ENCODE data around the gene PKP1. TPM values are rescaled to one million over a fixed set of nuclear protein-coding genes. Genes with fewer than 3 reads are reported as not detected.

PKP1 gene
- total RNA-seq, 2 donors from 2014 or later = 0.18 to 0.44 TPM

- no peak overlapping the region for H3K27ac Mint-ChIP-seq
- Histone ChIP-seq H3K4me3 (ENCODE audit: low read length) (no peak overlapping the region), H3K4me1 (ENCODE audit: control insufficient read depth, insufficient read depth, low read length) (peaks cover 26% of the 10 kb centered on the region), H3K9ac (ENCODE audit: extremely low read depth, low read length, poor library complexity, severe bottlenecking) (no peak overlapping the region), H3K9me3 (ENCODE audit: control insufficient read depth, low read length) (no peaks in the 10 kb centered on the region), H3K36me3 (ENCODE audit: control insufficient read depth, insufficient read depth, low read length) (no peaks in the 10 kb centered on the region), H3K27ac (ENCODE audit: low read depth, low read length) (no peak overlapping the region), H3K27me3 (ENCODE audit: control insufficient read depth, insufficient read depth, low read length, poor library complexity, severe bottlenecking) (no peaks in the 10 kb centered on the region)
- TF ChIP-seq CTCF (conservative IDR thresholded peaks at IDR 0.05) = no peak
- no peaks in the 10 kb centered on the region for H3K9me3 Mint-ChIP-seq
- H3K4me3 Mint-ChIP-seq = no peak overlapping the region
- H3K27me3 Mint-ChIP-seq (ENCODE audit: insufficient read depth) = peaks cover 6% of the 10 kb centered on the region
- no peak for DNase-seq
- 64 to 83% methylated on average over 4 to 7 of the region's 7 CpGs for WGBS, 2 experiments (ENCODE audit: insufficient coverage in 1 of 2, insufficient read length in 1 of 2)
- peaks cover 37% of the 10 kb centered on the region for H3K4me1 Mint-ChIP-seq
- no peaks in the 10 kb centered on the region for H3K36me3 Mint-ChIP-seq (ENCODE audit: low read depth)
Measured at GRCh38 chr1:201374364-201374763, 91.1 kb downstream of the PKP1 start.

GRCh38 chr1:201375169-201375568 lies 91.9 kb downstream of the PKP1 start:
- H3K4me1 Mint-ChIP-seq = peaks cover 37% of the 10 kb centered on the region
- Histone ChIP-seq H3K4me1 (ENCODE audit: control insufficient read depth, insufficient read depth, low read length) (peaks cover 26% of the 10 kb centered on the region), H3K9me3 (ENCODE audit: control insufficient read depth, low read length) (no peaks in the 10 kb centered on the region), H3K4me3 (ENCODE audit: low read length) (no peak overlapping the region), H3K27me3 (ENCODE audit: control insufficient read depth, insufficient read depth, low read length, poor library complexity, severe bottlenecking) (no peaks in the 10 kb centered on the region), H3K27ac (ENCODE audit: low read depth, low read length) (no peak overlapping the region), H3K36me3 (ENCODE audit: control insufficient read depth, insufficient read depth, low read length) (no peaks in the 10 kb centered on the region), H3K9ac (ENCODE audit: extremely low read depth, low read length, poor library complexity, severe bottlenecking) (no peak overlapping the region)
- no peak overlapping the region for H3K4me3 Mint-ChIP-seq
- 81 to 86% methylated on average over 3 to 4 of the region's 4 CpGs for WGBS, 2 experiments (ENCODE audit: insufficient coverage in 1 of 2, insufficient read length in 1 of 2)
- TF ChIP-seq CTCF (conservative IDR thresholded peaks at IDR 0.05) = peak; percentile 67
- H3K36me3 Mint-ChIP-seq (ENCODE audit: low read depth) = no peaks in the 10 kb centered on the region
- H3K27ac Mint-ChIP-seq = peak overlapping the region; percentile 56
- peaks cover 4% of the 10 kb centered on the region for H3K27me3 Mint-ChIP-seq (ENCODE audit: insufficient read depth)
- no peaks in the 10 kb centered on the region for H3K9me3 Mint-ChIP-seq
- peak; percentile 76 for DNase-seq

DNA sequence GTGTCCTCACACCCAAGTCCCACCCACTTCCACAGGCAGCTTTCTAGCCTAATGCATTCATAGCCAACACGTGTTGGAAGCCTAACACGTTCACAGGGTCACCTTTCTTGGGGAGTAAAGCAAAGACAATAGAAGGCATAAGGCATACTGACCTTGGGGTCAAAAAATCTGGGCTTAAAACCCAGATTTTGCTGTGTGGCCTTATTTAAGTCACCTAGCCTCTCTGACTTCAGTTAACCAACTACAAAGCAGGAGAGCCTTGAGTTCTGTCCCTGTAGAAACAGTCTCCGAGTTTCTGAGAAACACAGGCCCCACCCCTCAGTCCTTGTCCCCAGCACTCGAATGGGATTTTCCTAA lies 92.8 kb downstream of the PKP1 start:
- peak overlapping the region; percentile 13 for H3K27ac ChIP-seq (ENCODE audit: low read depth, low read length)
- H3K9me3 ChIP-seq (ENCODE audit: control insufficient read depth, low read length) = no peaks in the 10 kb centered on the region
- DNase-seq = no peak
- Mint-ChIP-seq H3K4me3 (no peak overlapping the region), H3K9me3 (no peaks in the 10 kb centered on the region), H3K27me3 (ENCODE audit: insufficient read depth) (peaks cover 2% of the 10 kb centered on the region), H3K4me1 (peaks cover 37% of the 10 kb centered on the region), H3K27ac (peak overlapping the region; percentile 96), H3K36me3 (ENCODE audit: low read depth) (no peaks in the 10 kb centered on the region)
- no peak overlapping the region for H3K4me3 ChIP-seq (ENCODE audit: low read length)
- H3K9ac ChIP-seq (ENCODE audit: extremely low read depth, low read length, poor library complexity, severe bottlenecking) = peak overlapping the region; percentile 38
- no peak for TF ChIP-seq CTCF (conservative IDR thresholded peaks at IDR 0.05)
- 56 to 57% methylated on average over 2 to 4 of the region's 4 CpGs for WGBS, 2 experiments (ENCODE audit: insufficient coverage in 1 of 2, insufficient read length in 1 of 2)
- peaks cover 26% of the 10 kb centered on the region for H3K4me1 ChIP-seq (ENCODE audit: control insufficient read depth, insufficient read depth, low read length)
- no peaks in the 10 kb centered on the region for H3K27me3 ChIP-seq (ENCODE audit: control insufficient read depth, insufficient read depth, low read length, poor library complexity, severe bottlenecking)
- H3K36me3 ChIP-seq (ENCODE audit: control insufficient read depth, insufficient read depth, low read length) = no peaks in the 10 kb centered on the region

Measured in endodermal cell (in vitro differentiated cells).